GM12891 (cell line): ENCODE data around the gene PTPRCAP.
A peak's percentile ranks its signal among the peaks of the same experiment; 100 is the strongest.

Experiments
- DNase-seq: peaks from one replicate; pipeline ENCODE4 v3.0.0; 2011; ENCODE audit warnings: low spot score; ENCODE audit not compliant: insufficient read length
- FAIRE-seq: peaks from 2 replicates; lab custom pipeline; 2011; peaks lifted over from hg19 to GRCh38; lab: Jason Lieb, UNC
- PAX5 ChIP-seq: IDR thresholded peaks from 2 replicates; pipeline ENCODE4 v1.6.1; 2011; ENCODE audit warnings: low read length, moderate library complexity, mild to moderate bottlenecking; ENCODE audit not compliant: insufficient read depth, severe bottlenecking
- POLR2A ChIP-seq: IDR thresholded peaks from 2 replicates; pipeline ENCODE4 v1.6.1; 2011; ENCODE audit warnings: low read depth, low read length, control low read depth
- POLR2AphosphoS5 ChIP-seq: IDR thresholded peaks from 2 replicates; pipeline ENCODE4 v1.6.1; 2011; ENCODE audit warnings: low read depth, low read length, control low read depth
- POU2F2 ChIP-seq: IDR thresholded peaks from 2 replicates; pipeline ENCODE4 v1.6.1; 2011; ENCODE audit warnings: low read depth, mild to moderate bottlenecking, control low read depth, low read length, moderate library complexity
- SPI1 ChIP-seq: IDR thresholded peaks from 2 replicates; pipeline ENCODE4 v1.6.1; 2011; ENCODE audit warnings: low read depth, low read length, control low read depth
- TAF1 ChIP-seq: IDR thresholded peaks from 2 replicates; pipeline ENCODE4 v1.6.1; 2011; ENCODE audit warnings: low read depth, low read length, control low read depth

Gene PTPRCAP

GRCh38 chr11:67442504-67443404, 5.3 kb upstream of the PTPRCAP start:
- FAIRE-seq = no peak
- TF ChIP-seq TAF1 = no peak
- TF ChIP-seq POLR2A = no peak
- TF ChIP-seq PAX5 = no peak
- no peak for TF ChIP-seq POLR2AphosphoS5
- no peak for TF ChIP-seq SPI1

DNA sequence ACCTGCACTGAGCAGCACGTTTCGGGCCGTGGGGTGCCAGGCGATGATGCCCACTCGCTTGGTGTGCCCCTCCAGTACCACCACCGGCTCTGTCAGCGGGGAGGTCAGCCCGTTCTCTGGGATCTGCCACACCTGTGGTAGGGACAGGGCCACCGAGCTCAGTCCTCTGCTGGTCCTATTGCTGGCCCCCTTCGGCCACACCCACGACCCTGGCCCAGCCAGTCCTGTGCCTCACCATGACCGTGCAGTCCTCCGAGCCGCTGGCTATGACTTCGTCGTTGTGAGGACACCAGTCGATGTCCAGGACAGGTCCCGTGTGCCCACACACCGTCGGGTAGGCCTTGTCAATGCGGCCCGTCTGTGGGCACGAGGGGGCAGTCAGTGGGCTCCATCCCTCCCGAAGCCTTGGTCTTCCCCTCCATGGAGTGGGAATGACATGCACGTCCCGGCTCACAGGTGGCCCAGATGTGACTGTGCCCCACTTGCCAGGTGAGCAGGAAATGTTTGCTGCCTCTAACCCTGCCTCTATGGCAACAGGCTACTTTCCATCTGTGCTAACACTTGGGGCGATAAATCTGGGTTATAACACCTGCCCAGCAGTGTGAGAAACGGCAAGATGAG, 4.4 kb upstream of the PTPRCAP start:
- TF ChIP-seq TAF1 (no peak), PAX5 (no peak), POLR2AphosphoS5 (0 out of 2 replicates have a peak, but pooled peaks have one; percentile 54), POU2F2 (no peak; the same call in 1 of the 2 replicates)
- no peak for DNase-seq
- FAIRE-seq = peak; percentile 71

More at GRCh38 chr11:67442504-67443404, 5.3 kb upstream of the PTPRCAP start:
- no peak for DNase-seq

DNA sequence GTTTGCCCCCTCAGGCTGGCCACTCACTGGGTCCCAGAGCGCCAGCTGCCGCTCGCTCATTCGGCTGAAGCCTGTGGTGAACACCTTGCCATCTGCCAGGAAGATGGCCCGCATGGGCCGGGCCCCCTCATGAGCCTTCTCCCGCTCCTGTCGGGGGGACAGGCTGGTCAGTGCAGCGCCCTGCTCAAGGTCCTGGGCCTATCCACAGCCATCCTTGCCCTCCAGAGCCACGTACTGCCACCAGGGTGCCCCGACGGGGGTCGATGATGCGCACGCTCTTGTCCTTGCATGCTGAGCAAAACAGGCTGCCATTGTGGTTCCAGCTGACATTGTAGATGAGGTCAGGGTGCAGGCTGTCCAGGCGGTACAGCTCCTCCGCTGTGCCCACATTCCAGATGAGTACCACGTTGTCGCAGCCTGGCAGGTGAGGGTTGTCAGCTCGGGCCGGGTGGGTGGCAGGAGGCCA, 3.6 kb upstream of the PTPRCAP start:
- no peak for TF ChIP-seq POU2F2
- peak; percentile 43 for FAIRE-seq

GRCh38 chr11:67440229-67441097, 3.0 kb upstream of the PTPRCAP start:
- no peak for DNase-seq
- FAIRE-seq = peak; percentile 13
- TF ChIP-seq POLR2A (no peak), POLR2AphosphoS5 (no peak; the same call in 1 of the 2 replicates), POU2F2 (0 out of 2 replicates have a peak, but pooled peaks have one; percentile 23), PAX5 (no peak)

More for the DNA sequence above, 3.6 kb upstream of the PTPRCAP start:
- DNase-seq = no peak

GRCh38 chr11:67439321-67440228, 2.1 kb upstream of the PTPRCAP start:
- no peak for TF ChIP-seq PAX5
- TF ChIP-seq POLR2AphosphoS5 = no peak
- TF ChIP-seq POU2F2 = no peak
- TF ChIP-seq SPI1 = no peak
- no peak for TF ChIP-seq POLR2A
- no peak for TF ChIP-seq TAF1
- DNase-seq = no peak
- FAIRE-seq = peak; percentile 93

GRCh38 chr11:67438158-67438902, 848 bp upstream of the PTPRCAP start:
- FAIRE-seq (no peak), DNase-seq (peak; percentile 66)
- TF ChIP-seq TAF1 (no peak), POLR2AphosphoS5 (peak; percentile 21; the same call in 1 of the 2 replicates), POU2F2 (0 out of 2 replicates have a peak, but pooled peaks have one; percentile 21), PAX5 (no peak), SPI1 (no peak)

GRCh38 chr11:67437809-67438157, 301 bp upstream of the PTPRCAP start:
- DNase-seq (no peak), FAIRE-seq (no peak)
- TF ChIP-seq TAF1 = no peak
- no peak for TF ChIP-seq SPI1
- no peak for TF ChIP-seq PAX5
- no peak for TF ChIP-seq POLR2A
- no peak for TF ChIP-seq POLR2AphosphoS5
- TF ChIP-seq POU2F2 = no peak

DNA sequence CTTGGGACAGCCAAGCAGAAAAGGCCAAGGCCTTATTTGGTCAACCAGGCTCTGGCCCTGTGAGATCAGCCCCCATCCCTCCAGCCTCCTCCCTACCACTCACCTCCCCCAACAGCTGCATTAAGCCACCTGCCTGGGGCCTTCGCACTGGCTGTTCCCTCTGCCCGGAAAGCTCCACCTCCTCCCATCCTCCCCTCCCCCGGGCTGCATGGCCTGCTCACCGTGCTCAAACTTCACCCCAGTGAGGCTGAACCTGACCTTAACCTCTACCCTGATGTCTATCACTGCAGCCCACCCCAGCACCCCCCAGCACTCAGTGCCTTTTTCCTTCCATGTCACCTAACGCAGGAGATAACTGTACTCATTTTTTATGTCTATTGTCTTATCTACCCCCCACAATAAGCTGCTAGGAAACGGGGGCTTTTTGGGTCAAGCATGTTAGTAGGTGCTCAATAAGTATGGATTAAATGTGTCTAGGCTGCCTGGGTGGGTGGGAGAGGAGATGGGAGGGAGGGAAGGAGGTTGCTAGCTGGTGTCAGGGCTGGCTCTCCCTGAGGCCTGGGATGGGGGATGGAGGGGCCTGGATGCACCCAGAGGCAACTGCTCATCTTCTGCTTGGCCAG, 912 bp downstream of the PTPRCAP start:
- peak; percentile 89 for DNase-seq
- TF ChIP-seq POU2F2 (peak; percentile 94), POLR2AphosphoS5 (no peak; the same call in 1 of the 2 replicates), PAX5 (no peak), SPI1 (no peak), TAF1 (0 out of 2 replicates have a peak, but pooled peaks have one; percentile 13), POLR2A (peak; percentile 73)
- peak; percentile 98 for FAIRE-seq
